K562 (cell line): ENCODE data around the gene CUL3. TPM values are rescaled to one million over a fixed set of nuclear protein-coding genes. Genes with fewer than 3 reads are reported as not detected.
"Not testable (repeated sequence)": the region's sequence is repeated elsewhere in the genome, so short reads cannot be mapped to it uniquely, and the experiment has no call there.

Source experiments
- ATAC-seq: fragments of 200-7000 bp; cut with Tn5 transposase; 3 replicates; pipeline ENCODE4 v1.9.1; 2020; ENCODE audit warnings: moderate library complexity
- BruUV-seq: library from RNA; stranded (reverse); fragments of 400-500 nt; replicated peaks from 2 replicates; lab custom pipeline; 2021; lab: Mats Ljungman, UMichigan
- CTCF ChIA-PET: fragments of 300-600 bp; formaldehyde crosslinking; extraction: SDS; loops from one replicate; lab custom pipeline; 2021; ENCODE audit warnings: low intra/inter-chr PET ratio; lab: Yijun Ruan, JAX
- POLR2A ChIA-PET: fragments of 300-600, 350-650 bp; sonication (Branson Sonifier 250); formaldehyde crosslinking; extraction: SDS; loops from one replicate; lab custom pipeline; 2021; ENCODE audit warnings: antibody characterized with exemption, inconsistent platforms; lab: Yijun Ruan, JAX
- DNase-seq, 4 experiments: peaks; one replicate each; pipeline versions ENCODE4 v3.0.0 to v3.0.0-alpha.2; 2011 to 2018; ENCODE audit warnings: low spot score in 3 of 4, mixed read lengths in 3 of 4; ENCODE audit errors: extremely low read depth in 1 of 4
- FAIRE-seq: peaks from 2 replicates; lab custom pipeline; 2011; peaks lifted over from hg19 to GRCh38; lab: Jason Lieb, UNC
- H2AFZ ChIP-seq: 2 replicates; pipeline ENCODE4 v1.6.0; 2011; ENCODE audit warnings: low read depth, low read length, control low read depth, inconsistent platforms
- H3K27ac ChIP-seq: fragments of 200-600 bp; 3 replicates; pipeline ENCODE4 v1.8.0; 2011; ENCODE audit warnings: low read depth, mild to moderate bottlenecking, control low read depth, inconsistent platforms, low read length, moderate library complexity, mixed read lengths; ENCODE audit errors: extremely low read depth
- H3K27me3 ChIP-seq, 2 experiments: fragments of 300-600 bp in 1 of 2; 2 replicates in 1 of 2; 3 replicates in 1 of 2; pipeline versions ENCODE4 v1.6.0 to v1.8.0; 2011; ENCODE audit warnings: inconsistent platforms in 2 of 2, low read length in 2 of 2, mild to moderate bottlenecking in 1 of 2, mixed read lengths in 1 of 2, moderate library complexity in 1 of 2; ENCODE audit not compliant: control insufficient read depth in 2 of 2, insufficient read depth in 2 of 2
- H3K36me3 ChIP-seq: fragments of 300-600 bp; 3 replicates; pipeline ENCODE4 v1.8.0; 2011; ENCODE audit warnings: mild to moderate bottlenecking, low read length, inconsistent platforms; ENCODE audit not compliant: control insufficient read depth, insufficient read depth
- H3K4me1 ChIP-seq, 2 experiments: fragments of 200-600 bp in 1 of 2; replicated peaks in 1 of 2; 2 replicates in 1 of 2; 3 replicates in 1 of 2; pipeline versions ENCODE4 v1.5.1 to v1.8.0; 2011; ENCODE audit warnings: inconsistent platforms in 2 of 2, low read length in 2 of 2, mild to moderate bottlenecking in 1 of 2, mixed read lengths in 1 of 2, moderate library complexity in 1 of 2; ENCODE audit not compliant: control insufficient read depth in 2 of 2, insufficient read depth in 2 of 2
- H3K4me2 ChIP-seq: 2 replicates; pipeline ENCODE4 v1.6.1; 2011; ENCODE audit warnings: low read length, control low read depth, inconsistent platforms, mixed read lengths; ENCODE audit not compliant: insufficient read depth
- H3K4me3 ChIP-seq: fragments of 200-600 bp; sonication (generic), shearing (Covaris generic); 2 replicates; pipeline ENCODE4 v1.5.1; 2016; ENCODE audit warnings: control low read depth, inconsistent platforms
- H3K79me2 ChIP-seq: fragments of 200-600 bp; 3 replicates; pipeline ENCODE4 v1.8.0; 2011; ENCODE audit warnings: low read length, inconsistent platforms; ENCODE audit not compliant: control insufficient read depth, insufficient read depth
- H3K9ac ChIP-seq, 2 experiments: 2 replicates each; pipeline versions ENCODE4 v1.6.0 to v1.6.1; 2011; ENCODE audit warnings: low read depth in 2 of 2, low read length in 2 of 2, control low read depth in 1 of 2, inconsistent platforms in 1 of 2, mild to moderate bottlenecking in 1 of 2, mixed read lengths in 1 of 2; ENCODE audit not compliant: insufficient read depth in 1 of 2
- H3K9me1 ChIP-seq: one replicate; pipeline ENCODE4 v1.6.0; 2011; ENCODE audit warnings: inconsistent platforms, mild to moderate bottlenecking, low read length, moderate library complexity; ENCODE audit not compliant: control insufficient read depth, insufficient read depth
- H3K9me3 ChIP-seq: replicated peaks from 2 replicates; pipeline ENCODE4 v1.5.1; 2011; ENCODE audit warnings: low read depth, low read length, inconsistent platforms; ENCODE audit not compliant: control insufficient read depth, insufficient read depth
- H4K20me1 ChIP-seq: replicated peaks from 2 replicates; pipeline ENCODE4 v1.6.1; 2011; ENCODE audit warnings: low read length, inconsistent platforms, mixed read lengths; ENCODE audit not compliant: control insufficient read depth, insufficient read depth
- ARNT ChIP-seq, 2 experiments: fragments of 450-650 bp; IDR thresholded peaks; 2 replicates each; pipeline ENCODE4 v1.6.1; 2016; ENCODE audit warnings: mild to moderate bottlenecking in 1 of 2
- DMBX1 ChIP-seq: fragments of 250-450 bp; sonication (Bioruptor Pico); IDR thresholded peaks from 2 replicates; pipeline ENCODE4 v1.8.0; 2022; ENCODE audit warnings: inconsistent platforms, mild to moderate bottlenecking, moderate library complexity, borderline replicate concordance
- FOXJ2 ChIP-seq: fragments of 200-800 bp; sonication (Bioruptor generic); IDR thresholded peaks from 2 replicates; pipeline ENCODE4 v1.6.1; 2016; ENCODE audit warnings: missing genetic modification characterization, missing compliant biosample characterization
- THRA ChIP-seq: fragments of 450-650 bp; IDR thresholded peaks from 2 replicates; pipeline ENCODE4 v1.6.1; 2017; ENCODE audit warnings: mild to moderate bottlenecking, moderate library complexity
- ZNF133 ChIP-seq: fragments of 250-450 bp; sonication (Bioruptor Pico); IDR thresholded peaks from 2 replicates; pipeline ENCODE4 v1.4.0; 2020; ENCODE audit warnings: mild to moderate bottlenecking
- ZNF655 ChIP-seq: fragments of 250-450 bp; sonication (Bioruptor Pico); IDR thresholded peaks from 2 replicates; pipeline ENCODE4 v1.5.0; 2021
- WGBS: fragments of 100-300 bp; shearing (Covaris generic); methylation state at CpG from one replicate; pipeline ENCODE4 v1.1.6; 2016; ENCODE audit warnings: low coverage, mixed read lengths; ENCODE audit not compliant: insufficient coverage; ENCODE audit errors: missing lambda C conversion rate; 5-methylcytosine and 5-hydroxymethylcytosine counted together
- in situ Hi-C: fragments of 300-500 bp; cut with MboI; formaldehyde crosslinking; loops from 4 replicates; pipeline ENCODE4 v1.15.0; 2018; ENCODE audit warnings: inconsistent platforms, mixed read lengths
- intact Hi-C: fragments of 100-400 bp; cut with micrococcal nuclease; formaldehyde crosslinking; loops from 2 replicates; pipeline ENCODE4 v1.14.2; 2022
- polyA plus RNA-seq, 8 experiments: library from polyadenylated mRNA; depleted of rRNA in 4 of 8; stranded (reverse) in 5 of 8; unstranded in 3 of 8; fragments of >200 nt; fragmentation: Nextera tagmentation in 2 of 8; fragmentation: Illumina TruSeq in 1 of 8; extraction: Ambion mirVana in 2 of 8; extraction: Trizol in 1 of 8; gene quantifications; 2 replicates each; pipeline versions ENCODE4 v1.2.1 to v1.2.3, GENCODE V29; 2011 to 2014; ENCODE audit warnings: inconsistent platforms in 1 of 8, missing spikeins in 1 of 8
- total RNA-seq, 7 experiments: library from RNA; depleted of rRNA in 6 of 7; stranded (reverse); fragments of >200 nt in 6 of 7; fragmentation: Illumina TruSeq in 2 of 7; extraction: Trizol in 2 of 7; gene quantifications; 2 replicates each; pipeline versions ENCODE4 v1.2.1 to v1.2.3, GENCODE V29; 2011 to 2021; ENCODE audit warnings: low replicate concordance in 1 of 7

CUL3 gene
- total and polyA plus RNA-seq, 9 of the 15 experiments (the other 6 are each of a cell fraction or from before 2014, with no cell fraction given), result 31.5 to 71.9 (median 56.4) TPM

DNA sequence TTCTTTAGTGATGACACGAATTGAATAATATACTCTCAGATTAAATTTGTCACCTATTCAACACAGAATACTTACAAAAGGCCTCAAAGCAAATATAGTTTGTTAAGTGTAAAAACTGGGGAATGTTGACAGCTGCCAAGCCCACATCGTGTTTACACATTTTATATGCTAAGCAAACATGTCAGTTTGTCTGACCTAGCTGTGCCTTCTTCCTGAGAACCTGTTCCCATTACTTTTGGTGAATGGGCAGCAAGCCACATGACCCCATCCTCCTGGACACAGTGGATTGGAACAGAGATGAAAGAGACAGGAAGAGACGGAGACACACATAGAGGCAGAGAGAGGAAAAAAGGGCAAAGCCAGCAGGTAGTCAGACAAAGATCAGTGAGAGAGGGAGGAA, 22.9 kb upstream of the CUL3 start:
- Histone ChIP-seq H3K27me3 (no peaks in the 10 kb centered on the region), H3K36me3 (no peaks in the 10 kb centered on the region), H4K20me1 (no peaks in the 10 kb centered on the region), H3K4me1 (no peaks in the 10 kb centered on the region), H3K4me2 (no peak overlapping the region), H3K4me3 (no peak overlapping the region), H3K27ac (no peak overlapping the region), H3K79me2 (no peaks in the 10 kb centered on the region), H3K9me1 (no peaks in the 10 kb centered on the region), H3K9me3 (no peaks in the 10 kb centered on the region), H3K9ac (no peak overlapping the region), H2AFZ (no peak overlapping the region)
- TF ChIP-seq ZNF655 (CRISPR knock-in tag), result no peak
- no peak for TF ChIP-seq DMBX1 (CRISPR knock-in tag)
- no peak for TF ChIP-seq ARNT (IDR thresholded peaks at IDR 0.05)
- TF ChIP-seq FOXJ2, result no peak
- no peak for TF ChIP-seq THRA
- TF ChIP-seq ZNF133, result no peak
- no peak for FAIRE-seq
- WGBS, result 7% methylated on average over 3 of the region's 3 CpGs
- DNase-seq, result no peak
- CTCF ChIA-PET, result no interaction called here
- BruUV-seq, result no TSS peak
- intact Hi-C loops, result no loop called here
- POLR2A ChIA-PET, result interaction anchor here (0.6 kb wide), 1 partner anchor 1261 kb away, joined by 3 read pairs; no protein-coding TSS in a partner anchor
- ATAC-seq, result no peak
- in situ Hi-C loops, result no loop called here

DNA sequence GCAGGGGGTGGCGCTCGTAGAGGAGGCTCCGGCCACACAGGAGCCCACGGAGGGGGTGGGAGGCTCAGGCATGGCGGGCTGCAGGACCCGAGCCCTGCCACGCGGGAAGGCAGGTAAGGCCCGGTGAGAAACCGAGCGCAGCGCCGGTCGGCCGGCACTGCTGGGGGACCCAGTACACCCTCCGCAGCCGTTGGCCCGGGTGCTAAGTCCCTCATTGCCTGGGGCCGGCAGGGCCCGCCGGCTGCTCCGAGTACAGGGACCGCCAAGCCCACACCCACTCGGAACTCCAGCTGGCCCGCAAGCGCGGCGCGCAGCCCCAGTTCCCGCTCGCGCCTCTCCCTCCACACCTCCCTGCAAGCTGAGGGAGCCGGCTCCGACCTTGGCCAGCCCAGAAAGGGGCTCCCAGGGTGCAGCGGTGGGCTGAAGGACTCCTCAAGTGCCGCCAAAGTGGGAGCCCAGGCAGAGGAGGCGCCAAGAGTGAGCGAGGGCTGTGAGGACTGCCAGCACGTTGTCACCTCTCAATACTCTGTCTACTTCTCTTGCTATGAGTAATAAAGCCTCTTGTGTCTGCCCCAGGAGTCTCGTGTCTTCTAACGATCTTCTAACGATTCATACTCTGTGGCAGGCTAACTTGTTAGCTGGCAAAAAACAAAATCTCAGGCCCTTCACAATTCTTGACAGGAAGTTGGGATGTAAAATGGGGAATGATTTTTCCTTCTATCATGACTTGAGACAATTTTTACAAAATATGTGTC, 18.8 kb upstream of the CUL3 start:
- H3K4me3 ChIP-seq, FAIRE-seq, BruUV-seq, in situ Hi-C loops, H3K27ac ChIP-seq, DNase-seq, H3K9ac ChIP-seq, H3K79me2 ChIP-seq, ATAC-seq, H3K27me3 ChIP-seq, H3K9me3 ChIP-seq, H3K4me1 ChIP-seq, H4K20me1 ChIP-seq, H3K9me1 ChIP-seq, H3K36me3 ChIP-seq, CTCF ChIA-PET, intact Hi-C loops, H3K4me2 ChIP-seq, H2AFZ ChIP-seq: not testable (repeated sequence)
- 29% methylated on average over 6 of the region's 42 CpGs for WGBS
- POLR2A ChIA-PET, result interaction anchor here (0.6 kb wide), 1 partner anchor 82 kb away, joined by 3 read pairs; no protein-coding TSS in a partner anchor
